H9 (cell line): ENCODE results near the gene UBE4A. TPM values are rescaled to one million over a fixed set of nuclear protein-coding genes. Genes with fewer than 3 reads are reported as not detected.

Source experiments
- DNase-seq: peaks from one replicate; pipeline ENCODE4 v3.0.0-alpha.2; 2017
- H2AFZ ChIP-seq: one replicate; pipeline ENCODE4 v1.6.1; 2013; ENCODE audit warnings: mild to moderate bottlenecking, low read length, control low read depth, moderate library complexity
- H2AK5ac ChIP-seq: 2 replicates; pipeline ENCODE4 v1.6.1; 2013; ENCODE audit warnings: low read length, control low read depth, mixed read lengths; ENCODE audit not compliant: insufficient read length
- H2BK120ac ChIP-seq: one replicate; pipeline ENCODE4 v1.6.1; 2013; ENCODE audit warnings: low read depth, mild to moderate bottlenecking, low read length, control low read depth, inconsistent platforms; ENCODE audit not compliant: poor library complexity, severe bottlenecking
- H2BK12ac ChIP-seq: 2 replicates; pipeline ENCODE4 v1.6.1; 2013; ENCODE audit warnings: low read length, control low read depth, mixed read lengths, low read depth; ENCODE audit not compliant: insufficient read length
- H2BK15ac ChIP-seq: 2 replicates; pipeline ENCODE4 v1.6.1; 2013; ENCODE audit warnings: low read depth, low read length, control low read depth
- H2BK20ac ChIP-seq: one replicate; pipeline ENCODE4 v1.6.1; 2013; ENCODE audit warnings: low read depth, mild to moderate bottlenecking, low read length, control low read depth, inconsistent platforms; ENCODE audit not compliant: poor library complexity, severe bottlenecking
- H2BK5ac ChIP-seq: 2 replicates; pipeline ENCODE4 v1.6.1; 2013; ENCODE audit warnings: low read length, control low read depth, mixed read lengths; ENCODE audit not compliant: insufficient read length
- H3K14ac ChIP-seq: 2 replicates; pipeline ENCODE4 v1.6.1; 2013; ENCODE audit warnings: low read length, control low read depth; ENCODE audit not compliant: insufficient read depth
- H3K18ac ChIP-seq: 2 replicates; pipeline ENCODE4 v1.6.1; 2013; ENCODE audit warnings: low read depth, mild to moderate bottlenecking, mixed read lengths, low read length, control low read depth; ENCODE audit not compliant: insufficient read length
- H3K23ac ChIP-seq: 2 replicates; pipeline ENCODE4 v1.6.1; 2013; ENCODE audit warnings: low read length, control low read depth, mixed read lengths, low read depth; ENCODE audit not compliant: insufficient read length
- H3K23me2 ChIP-seq: 2 replicates; pipeline ENCODE4 v1.6.1; 2013; ENCODE audit warnings: low read depth, mild to moderate bottlenecking, mixed read lengths, low read length, control low read depth; ENCODE audit not compliant: insufficient read length, poor library complexity, severe bottlenecking
- H3K27ac ChIP-seq: 2 replicates; pipeline ENCODE4 v1.5.1; 2013; ENCODE audit warnings: low read length, control low read depth, mixed read lengths, low read depth; ENCODE audit not compliant: insufficient read length
- H3K27me3 ChIP-seq: 2 replicates; pipeline ENCODE4 v1.6.1; 2013; ENCODE audit warnings: low read length, control low read depth, inconsistent platforms; ENCODE audit not compliant: insufficient read depth
- H3K4ac ChIP-seq: 2 replicates; pipeline ENCODE4 v1.6.1; 2013; ENCODE audit warnings: low read depth, mild to moderate bottlenecking, control low read depth, inconsistent platforms, low read length, moderate library complexity
- H3K4me1 ChIP-seq: 2 replicates; pipeline ENCODE4 v1.6.1; 2013; ENCODE audit warnings: low read length, control low read depth, inconsistent platforms; ENCODE audit not compliant: insufficient read depth
- H3K4me2 ChIP-seq: 2 replicates; pipeline ENCODE4 v1.6.1; 2013; ENCODE audit warnings: low read length, control low read depth, mixed read lengths; ENCODE audit not compliant: insufficient read length, insufficient read depth
- H3K56ac ChIP-seq: 2 replicates; pipeline ENCODE4 v1.6.1; 2013; ENCODE audit warnings: low read depth, mild to moderate bottlenecking, mixed read lengths, low read length, control low read depth; ENCODE audit not compliant: insufficient read length
- H3K79me1 ChIP-seq: 2 replicates; pipeline ENCODE4 v1.6.1; 2013; ENCODE audit warnings: low read depth, mild to moderate bottlenecking, moderate library complexity, low read length, control low read depth, inconsistent platforms; ENCODE audit not compliant: insufficient read depth, poor library complexity, severe bottlenecking
- H3K79me2 ChIP-seq: 2 replicates; pipeline ENCODE4 v1.6.1; 2013; ENCODE audit warnings: low read length, control low read depth, inconsistent platforms; ENCODE audit not compliant: insufficient read depth
- H3K9ac ChIP-seq: 2 replicates; pipeline ENCODE4 v1.6.1; 2013; ENCODE audit warnings: low read length, control low read depth, mixed read lengths; ENCODE audit not compliant: insufficient read length; ENCODE audit errors: extremely low read depth
- H3K9me3 ChIP-seq: one replicate; pipeline ENCODE4 v1.6.1; 2013; ENCODE audit warnings: low read depth, low read length, inconsistent platforms; ENCODE audit not compliant: control insufficient read depth
- H3T11ph ChIP-seq: one replicate; pipeline ENCODE4 v1.6.1; 2013; ENCODE audit warnings: mild to moderate bottlenecking, low read length, control low read depth, inconsistent platforms
- H4K20me1 ChIP-seq: one replicate; pipeline ENCODE4 v1.6.1; 2013; ENCODE audit not compliant: control insufficient read depth, insufficient read length, insufficient read depth
- H4K5ac ChIP-seq: 2 replicates; pipeline ENCODE4 v1.6.1; 2013; ENCODE audit warnings: low read depth, mild to moderate bottlenecking, mixed read lengths, low read length, control low read depth; ENCODE audit not compliant: insufficient read length
- H4K8ac ChIP-seq: replicated peaks from 2 replicates; pipeline ENCODE4 v1.6.1; 2013; ENCODE audit warnings: low read length, control low read depth, mixed read lengths, low read depth; ENCODE audit not compliant: insufficient read length
- H4K91ac ChIP-seq: 2 replicates; pipeline ENCODE4 v1.6.1; 2013; ENCODE audit warnings: low read depth, mild to moderate bottlenecking, moderate library complexity, mixed read lengths, low read length, control low read depth; ENCODE audit not compliant: insufficient read length
- H3K27ac Mint-ChIP-seq, 3 experiments: 2 replicates in 2 of 3; 3 replicates in 1 of 3; pipeline ENCODE4 v1.8.0; 2020 to 2021; ENCODE audit warnings: mixed read lengths in 3 of 3, mild to moderate bottlenecking in 1 of 3, moderate library complexity in 1 of 3
- H3K27me3 Mint-ChIP-seq: 2 replicates; pipeline ENCODE4 v1.8.0; 2021; ENCODE audit warnings: low read depth, mild to moderate bottlenecking, moderate library complexity, mixed read lengths
- H3K36me3 Mint-ChIP-seq, 3 experiments: 2 replicates in 2 of 3; 3 replicates in 1 of 3; pipeline ENCODE4 v1.8.0; 2020 to 2021; ENCODE audit warnings: low read depth in 3 of 3, mixed read lengths in 3 of 3; ENCODE audit not compliant: insufficient read depth in 1 of 3
- H3K4me1 Mint-ChIP-seq, 2 experiments: 2 replicates each; pipeline ENCODE4 v1.8.0; 2020; ENCODE audit warnings: mixed read lengths in 2 of 2
- H3K4me3 Mint-ChIP-seq, 2 experiments: 2 replicates in 1 of 2; 3 replicates in 1 of 2; pipeline ENCODE4 v1.8.0; 2020 to 2021; ENCODE audit warnings: mild to moderate bottlenecking in 2 of 2, mixed read lengths in 2 of 2, moderate library complexity in 1 of 2
- H3K9me3 Mint-ChIP-seq, 2 experiments: 2 replicates in 1 of 2; 3 replicates in 1 of 2; pipeline ENCODE4 v1.8.0; 2020; ENCODE audit warnings: mild to moderate bottlenecking in 2 of 2, mixed read lengths in 2 of 2, moderate library complexity in 1 of 2
- WGBS: extraction: QIAGEN DNeasy Blood & Tissue Kit; methylation state at CpG from one replicate; pipeline ENCODE4 v1.1.7; 2013; ENCODE audit warnings: missing lambda C conversion rate, low lambda C conversion rate, mixed read lengths; ENCODE audit not compliant: insufficient read length; ENCODE audit errors: extremely low coverage; 5-methylcytosine and 5-hydroxymethylcytosine counted together
- total RNA-seq: library from RNA; stranded (reverse); gene quantifications from 2 replicates; pipeline ENCODE4 v1.2.1, GENCODE V29; 2021
- TF ChIP-seq, protein P1 (sequence below): fragments of 200-600 bp; sonication (generic); conservative IDR thresholded peaks from 3 replicates; pipeline ENCODE4 v1.8.0; 2021; ENCODE audit warnings: antibody characterized with exemption, mild to moderate bottlenecking

UBE4A gene
- total RNA-seq, 1 experiment from 2014 or later, result 33.7 TPM

DNA sequence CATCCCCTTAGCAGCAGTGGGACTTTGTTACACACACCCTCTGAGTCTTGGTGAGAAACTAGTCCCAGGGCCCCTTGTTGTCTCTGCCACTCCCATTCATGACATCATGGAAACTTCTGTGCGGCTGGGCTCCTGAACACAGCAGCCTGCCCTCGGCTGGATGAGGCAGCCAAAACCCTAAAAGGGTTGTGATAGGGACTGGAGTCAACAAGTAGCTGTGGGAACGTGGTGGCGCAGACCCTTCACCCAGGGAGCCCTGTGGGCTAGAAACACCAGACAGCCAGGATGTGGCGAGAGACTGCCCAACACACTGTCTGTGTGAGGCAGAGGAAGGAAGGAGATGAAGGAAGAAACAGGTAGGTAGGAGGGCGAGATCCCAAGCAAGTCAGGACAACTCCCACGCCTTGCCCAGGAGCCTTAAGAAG is 20.8 kb upstream of the UBE4A start:
- H3K14ac ChIP-seq, result 0 out of 2 replicates have a peak overlapping the region, but pooled peaks have one; percentile 3
- no peak for DNase-seq
- no peak overlapping the region for H4K8ac ChIP-seq
- no peak overlapping the region for H2BK5ac ChIP-seq
- no peak overlapping the region for H4K5ac ChIP-seq
- H2AK5ac ChIP-seq, result no peak overlapping the region
- no peak overlapping the region for H3K9ac ChIP-seq
- no peaks in the 10 kb centered on the region for H4K20me1 ChIP-seq
- H2BK120ac ChIP-seq, result no peak overlapping the region
- TF ChIP-seq, protein P1, sequence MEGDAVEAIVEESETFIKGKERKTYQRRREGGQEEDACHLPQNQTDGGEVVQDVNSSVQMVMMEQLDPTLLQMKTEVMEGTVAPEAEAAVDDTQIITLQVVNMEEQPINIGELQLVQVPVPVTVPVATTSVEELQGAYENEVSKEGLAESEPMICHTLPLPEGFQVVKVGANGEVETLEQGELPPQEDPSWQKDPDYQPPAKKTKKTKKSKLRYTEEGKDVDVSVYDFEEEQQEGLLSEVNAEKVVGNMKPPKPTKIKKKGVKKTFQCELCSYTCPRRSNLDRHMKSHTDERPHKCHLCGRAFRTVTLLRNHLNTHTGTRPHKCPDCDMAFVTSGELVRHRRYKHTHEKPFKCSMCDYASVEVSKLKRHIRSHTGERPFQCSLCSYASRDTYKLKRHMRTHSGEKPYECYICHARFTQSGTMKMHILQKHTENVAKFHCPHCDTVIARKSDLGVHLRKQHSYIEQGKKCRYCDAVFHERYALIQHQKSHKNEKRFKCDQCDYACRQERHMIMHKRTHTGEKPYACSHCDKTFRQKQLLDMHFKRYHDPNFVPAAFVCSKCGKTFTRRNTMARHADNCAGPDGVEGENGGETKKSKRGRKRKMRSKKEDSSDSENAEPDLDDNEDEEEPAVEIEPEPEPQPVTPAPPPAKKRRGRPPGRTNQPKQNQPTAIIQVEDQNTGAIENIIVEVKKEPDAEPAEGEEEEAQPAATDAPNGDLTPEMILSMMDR, result no peak
- no peaks in the 10 kb centered on the region for H3K79me1 ChIP-seq
- peaks cover 25% of the 10 kb centered on the region for H3K27me3 Mint-ChIP-seq
- no peak overlapping the region for H2AFZ ChIP-seq
- H2BK20ac ChIP-seq, result no peak overlapping the region
- no peaks in the 10 kb centered on the region for H3K9me3 ChIP-seq
- H3K23me2 ChIP-seq, result no peaks in the 10 kb centered on the region
- H3K4me1 ChIP-seq, result no peaks in the 10 kb centered on the region
- H3T11ph ChIP-seq, result no peak overlapping the region
- no peak overlapping the region for H3K56ac ChIP-seq
- no peaks in the 10 kb centered on the region for H3K79me2 ChIP-seq
- no peak overlapping the region for H3K23ac ChIP-seq
- no peak overlapping the region for H3K18ac ChIP-seq
- H3K4me2 ChIP-seq, result no peak overlapping the region
- peaks cover under 1 to 3% of the 10 kb centered on the region in 2 experiments; a peak in 3 of 5 replicates for H3K9me3 Mint-ChIP-seq
- H3K4me3 Mint-ChIP-seq, result no peak overlapping the region
- no peak overlapping the region for H3K27ac ChIP-seq
- peaks cover 0 to 2% of the 10 kb centered on the region in 2 experiments; a peak in 1 of 4 replicates for H3K4me1 Mint-ChIP-seq
- no peaks in the 10 kb centered on the region for H3K36me3 Mint-ChIP-seq
- no peak overlapping the region for H2BK12ac ChIP-seq
- no peak overlapping the region for H3K4ac ChIP-seq
- 0 out of 7 replicates have a peak overlapping the region, but pooled peaks of 1 of the 3 experiments have one; percentile 18 for H3K27ac Mint-ChIP-seq
- H4K91ac ChIP-seq, result no peak overlapping the region
- no CpG with 5 or more reads among the region's 7 CpGs for WGBS
- no peak overlapping the region for H2BK15ac ChIP-seq
- H3K27me3 ChIP-seq, result no peaks in the 10 kb centered on the region
